Astrocyte (in vitro differentiated cells and primary cell): ENCODE results near the gene SLC27A3.

Experiments used
- CTCF ChIP-seq: IDR thresholded peaks from 2 replicates; pipeline ENCODE4 v1.5.1; 2011; ENCODE audit warnings: low read depth, mild to moderate bottlenecking, inconsistent platforms, low read length, moderate library complexity; ENCODE audit not compliant: insufficient read depth
- EZH2 ChIP-seq: IDR thresholded peaks from 2 replicates; pipeline ENCODE4 v1.6.1; 2012; ENCODE audit warnings: mild to moderate bottlenecking, low read length, inconsistent platforms; ENCODE audit not compliant: insufficient read depth

GRCh38 chr1:153771261-153771660, 3.9 kb upstream of the SLC27A3 start:
- TF ChIP-seq EZH2 (no peak), CTCF (no peak)
